GM21529 (cell line): ENCODE results near the gene CCDC12.
A peak's percentile ranks its signal among the peaks of the same experiment; 100 is the strongest.

Experiments
- ATAC-seq: cut with Tn5 transposase; IDR thresholded peaks from one replicate; pipeline ENCODE4 v1.9.1; 2021; ENCODE audit not compliant: unreplicated experiment

CCDC12 gene

DNA sequence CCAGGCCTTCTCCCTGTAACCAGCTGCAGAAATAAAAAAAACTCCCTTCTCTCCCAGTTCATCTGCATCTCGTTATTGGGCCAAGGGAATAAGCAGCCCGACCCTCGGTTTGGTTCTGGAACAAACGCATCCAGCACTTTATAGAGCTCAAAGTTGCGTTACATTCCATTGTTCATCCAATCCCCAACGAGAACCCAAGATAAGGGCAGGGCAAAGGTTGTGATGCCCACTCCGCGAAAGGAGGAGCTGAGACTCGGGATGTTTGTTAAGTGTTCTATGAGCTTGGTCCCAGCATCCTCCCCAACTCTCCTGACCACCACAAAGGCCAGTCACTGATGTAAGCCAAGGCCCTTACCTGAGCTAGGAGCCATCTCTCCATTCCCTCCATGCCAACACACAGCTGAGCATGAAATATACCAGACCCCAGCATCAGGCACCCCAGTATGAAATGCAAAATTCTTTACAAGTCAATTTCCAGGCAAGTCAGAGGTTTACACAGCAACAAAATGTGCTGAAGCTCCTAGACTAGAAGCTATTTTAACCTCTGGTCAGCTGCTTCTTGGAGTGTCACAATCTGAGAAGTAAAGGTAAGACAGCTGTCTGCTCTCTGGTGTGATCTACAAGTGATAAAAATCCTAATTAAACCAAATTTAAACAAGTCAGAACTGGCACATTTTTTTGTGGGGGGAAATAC is 17.9 kb downstream of the CCDC12 start:
- ATAC-seq, result no peak

DNA sequence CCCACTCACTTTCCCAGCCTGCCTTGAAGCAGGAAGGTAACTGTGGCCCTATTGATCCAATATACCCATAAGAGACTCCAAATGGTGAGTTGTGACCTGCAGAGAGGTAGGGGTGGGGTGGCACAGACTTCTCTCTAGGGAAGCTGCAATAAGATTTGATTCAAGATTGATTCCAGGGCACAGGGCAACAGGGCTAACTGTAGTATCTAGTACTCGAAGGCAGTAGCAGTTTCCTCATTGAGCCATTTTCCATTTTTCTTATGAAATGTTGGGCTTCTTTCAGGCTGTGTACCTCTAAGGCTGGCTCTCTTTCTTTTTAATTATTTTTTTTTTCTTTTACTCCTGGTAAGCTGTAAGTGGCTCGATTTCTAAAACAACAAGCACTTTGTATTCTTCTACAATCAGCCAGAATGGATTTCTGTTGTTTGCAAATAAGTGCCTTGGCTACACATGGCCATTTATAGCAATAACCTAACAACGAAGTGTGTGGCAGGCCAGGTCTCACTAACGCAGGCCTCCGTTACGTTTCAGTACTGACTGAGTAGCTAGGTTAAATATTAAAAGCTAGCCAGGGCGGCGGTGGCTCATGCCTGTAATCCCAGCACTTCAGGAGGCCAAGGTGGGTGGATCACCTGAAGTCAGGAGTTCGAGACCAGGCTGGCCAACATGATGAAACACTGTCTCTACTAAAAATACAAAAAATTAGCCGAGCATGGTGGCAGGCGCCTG is 19.3 kb downstream of the CCDC12 start:
- no peak for ATAC-seq

DNA sequence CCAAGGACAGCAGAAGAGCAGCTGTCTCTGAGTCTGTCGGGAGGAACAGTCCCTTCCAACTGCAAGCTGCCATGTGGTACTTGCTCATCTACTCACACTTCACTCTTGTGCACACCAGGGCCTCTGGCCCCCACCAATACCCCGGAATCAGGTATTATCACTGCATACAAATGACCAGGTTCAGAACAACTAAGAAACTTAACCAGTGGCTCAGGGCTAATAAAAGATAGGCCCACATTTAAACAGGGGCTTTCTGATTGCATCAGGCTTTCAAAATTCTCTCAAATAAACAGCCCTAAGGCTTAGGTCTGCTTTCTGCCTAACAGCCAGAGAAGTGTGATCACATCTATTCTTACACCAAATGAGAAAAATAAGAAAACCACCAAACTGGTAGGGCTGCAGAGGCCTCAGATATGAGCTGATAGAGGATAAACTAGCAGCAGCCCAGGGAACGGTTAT is 20.7 kb downstream of the CCDC12 start:
- ATAC-seq, result no peak

DNA sequence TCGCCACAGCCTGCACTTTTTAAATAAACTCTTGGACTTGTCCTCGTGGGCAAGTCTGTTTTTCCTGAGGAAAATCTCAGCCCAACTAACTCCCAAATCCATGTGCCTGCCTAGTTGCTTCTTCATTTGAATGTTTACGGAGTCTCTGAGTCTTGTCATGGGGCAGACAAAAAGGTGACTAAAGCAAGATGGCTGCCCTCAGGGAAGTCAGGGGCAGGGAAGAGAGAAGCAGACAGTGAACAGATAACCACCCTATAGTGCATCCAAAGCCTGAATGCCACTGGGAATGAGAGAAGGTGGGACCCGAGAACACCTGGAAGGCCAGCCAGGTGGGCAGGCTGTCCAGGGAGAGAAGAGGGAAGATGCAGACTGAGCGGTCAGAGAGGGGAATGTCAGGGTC is 21.4 kb downstream of the CCDC12 start:
- ATAC-seq, result no peak

DNA sequence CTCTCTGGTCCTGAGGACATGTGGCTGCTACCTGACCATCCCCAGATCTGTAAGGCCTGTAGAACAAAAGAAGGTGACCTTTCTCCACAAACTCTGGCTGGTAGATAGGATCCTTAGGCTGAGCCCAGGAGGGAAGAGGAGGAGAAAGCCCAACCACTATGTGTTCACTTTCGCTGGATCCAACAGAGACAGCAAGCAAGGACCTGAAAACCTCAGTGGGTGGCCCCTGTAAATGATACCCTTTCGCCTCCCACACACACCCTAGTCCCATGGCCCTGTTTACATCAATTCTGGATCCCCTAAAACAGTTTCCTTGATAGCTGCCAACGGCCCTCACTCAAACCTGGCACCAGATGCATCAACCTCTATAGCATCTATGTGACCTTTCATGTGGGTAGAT is 22.4 kb downstream of the CCDC12 start:
- ATAC-seq, result no peak

DNA sequence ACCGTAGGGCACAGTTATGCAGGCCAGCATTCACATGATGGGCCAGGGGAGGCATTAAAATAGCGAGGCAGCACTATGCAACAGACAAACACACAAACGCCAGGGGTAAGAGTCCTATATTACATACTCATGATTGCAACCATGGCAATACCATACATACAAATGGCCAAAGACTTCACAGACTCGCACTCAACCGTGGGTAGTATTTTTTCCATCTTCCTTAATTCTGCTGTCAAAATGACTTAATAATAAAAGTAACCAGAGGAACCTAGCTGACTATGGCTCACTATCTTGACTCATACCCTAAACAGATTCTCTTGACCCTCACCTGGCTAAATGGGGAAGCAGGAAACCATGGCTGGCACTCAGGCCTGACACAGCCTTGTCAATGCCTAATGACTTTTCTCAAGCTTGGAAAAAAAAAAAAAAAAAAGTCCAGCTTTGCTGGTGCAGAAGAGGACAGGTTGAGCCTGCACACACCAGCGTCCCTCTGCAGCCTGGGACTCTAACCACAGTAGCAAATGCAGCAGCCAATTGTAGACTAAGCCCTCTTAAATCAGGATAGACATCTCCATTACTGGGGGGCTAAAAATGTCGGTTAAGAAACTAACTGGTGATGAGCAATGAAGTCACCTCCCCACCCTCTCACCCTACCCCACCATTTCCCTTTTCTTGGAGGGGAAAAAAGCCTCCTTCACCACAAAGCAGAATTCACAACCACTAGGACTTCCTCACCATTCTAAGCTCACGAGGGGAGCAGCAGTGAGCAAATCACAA is 23.1 kb downstream of the CCDC12 start:
- ATAC-seq, result no peak

DNA sequence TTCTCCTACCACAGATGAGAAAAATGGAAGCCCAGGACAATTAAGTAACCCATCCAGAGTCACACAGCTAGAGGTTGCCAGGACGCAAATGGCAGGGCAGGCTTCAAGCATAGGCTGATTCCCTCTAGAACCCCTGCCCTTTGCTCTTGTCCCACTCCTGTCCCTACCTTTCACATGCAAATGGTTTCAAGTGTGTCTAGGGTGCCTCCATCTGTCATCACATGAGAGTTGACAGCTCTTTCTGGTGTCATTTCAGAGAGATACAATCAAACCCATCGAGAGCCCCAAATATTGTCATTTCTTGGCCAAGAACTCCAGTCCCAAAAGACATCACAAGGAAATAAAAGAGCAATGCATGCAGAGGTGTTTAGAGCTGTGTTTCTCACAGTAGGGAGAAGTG is 23.7 kb downstream of the CCDC12 start:
- ATAC-seq, result no peak

DNA sequence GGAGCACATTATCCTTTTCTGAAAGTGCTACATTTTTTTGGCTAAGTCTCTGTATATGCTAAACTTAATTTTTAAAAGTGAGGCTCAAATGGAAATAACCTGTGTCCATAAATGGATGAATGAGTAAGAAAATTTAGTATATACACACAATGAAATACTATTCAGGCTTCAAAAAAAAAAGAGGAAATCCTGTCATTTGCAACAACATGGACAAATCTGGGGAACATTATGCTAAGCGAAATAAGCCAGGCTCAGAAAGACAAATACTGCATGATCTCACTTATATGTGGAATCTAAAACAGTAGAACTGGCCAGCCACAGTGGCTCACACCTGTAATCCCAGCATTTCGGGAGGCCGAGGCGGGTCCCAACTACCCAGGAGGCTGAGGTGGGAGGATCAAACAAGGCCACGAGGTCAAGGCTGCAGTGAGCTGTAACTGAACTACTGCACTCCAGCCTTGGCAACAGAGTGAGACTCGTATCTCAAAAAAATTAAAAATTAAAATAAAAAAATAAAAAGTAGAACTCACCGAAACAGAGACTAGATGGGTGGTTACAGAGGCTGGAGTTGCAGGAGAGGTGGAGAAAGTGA is 25.8 kb downstream of the CCDC12 start:
- no peak for ATAC-seq

DNA sequence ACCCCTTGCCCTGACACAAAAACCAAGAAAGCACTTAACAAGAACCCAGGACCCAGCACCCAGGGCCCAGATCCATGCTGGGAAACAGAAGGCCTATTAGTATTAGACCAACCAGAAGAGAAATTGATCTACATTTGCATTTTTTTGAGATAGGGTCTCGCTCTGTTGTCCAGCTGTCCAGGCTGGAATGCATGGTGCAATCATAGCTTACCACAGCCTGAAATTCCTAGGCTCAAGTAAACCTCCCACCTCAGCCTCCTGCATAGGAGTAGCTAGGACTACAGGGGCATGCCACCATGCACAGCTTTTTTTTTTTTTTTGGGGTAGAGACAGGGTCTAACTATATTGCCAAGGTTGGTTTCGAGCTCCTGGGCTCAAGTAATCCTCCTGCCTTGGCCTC is 26.4 kb downstream of the CCDC12 start:
- ATAC-seq, result no peak

DNA sequence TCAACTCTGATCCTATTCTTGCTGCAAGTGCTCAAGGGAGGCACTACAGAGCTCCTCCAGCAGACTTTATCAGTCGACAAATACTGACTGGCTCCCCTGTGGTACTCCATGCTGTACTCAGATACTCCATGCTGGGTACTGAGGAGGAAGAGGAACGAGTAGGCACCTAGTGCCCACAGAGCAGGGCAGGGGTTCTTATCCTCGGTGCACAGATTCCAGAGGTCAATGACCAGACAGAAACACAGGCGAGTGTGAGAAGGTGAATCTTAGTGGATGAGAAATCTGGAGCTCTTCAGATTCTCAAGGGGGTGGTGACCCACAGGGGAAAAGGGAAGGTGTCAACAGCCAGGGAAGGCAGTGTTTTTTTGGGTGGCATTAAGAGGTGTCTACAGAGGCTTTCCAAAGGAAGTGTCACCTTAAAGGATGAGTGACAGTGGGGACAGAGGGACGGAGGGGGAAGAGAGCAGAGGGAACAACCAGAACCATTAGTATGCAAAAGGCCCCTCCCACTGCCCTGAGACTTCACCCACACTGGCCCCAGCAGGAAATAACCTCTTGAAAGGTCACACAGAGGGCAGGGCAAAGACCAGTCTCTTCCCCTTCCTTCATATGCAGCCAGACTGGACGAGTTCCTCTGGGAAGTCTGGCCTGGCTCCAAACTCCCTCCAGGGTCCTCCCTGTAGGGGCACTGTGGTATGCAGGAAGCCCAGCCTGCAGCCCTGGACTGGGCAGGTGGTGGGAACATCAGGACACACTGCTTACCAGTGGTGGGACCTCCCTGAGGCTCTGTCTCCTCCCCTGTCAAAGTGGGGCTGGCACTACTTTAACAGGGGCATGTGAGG is 27.5 kb downstream of the CCDC12 start:
- peak; percentile 55 for ATAC-seq

DNA sequence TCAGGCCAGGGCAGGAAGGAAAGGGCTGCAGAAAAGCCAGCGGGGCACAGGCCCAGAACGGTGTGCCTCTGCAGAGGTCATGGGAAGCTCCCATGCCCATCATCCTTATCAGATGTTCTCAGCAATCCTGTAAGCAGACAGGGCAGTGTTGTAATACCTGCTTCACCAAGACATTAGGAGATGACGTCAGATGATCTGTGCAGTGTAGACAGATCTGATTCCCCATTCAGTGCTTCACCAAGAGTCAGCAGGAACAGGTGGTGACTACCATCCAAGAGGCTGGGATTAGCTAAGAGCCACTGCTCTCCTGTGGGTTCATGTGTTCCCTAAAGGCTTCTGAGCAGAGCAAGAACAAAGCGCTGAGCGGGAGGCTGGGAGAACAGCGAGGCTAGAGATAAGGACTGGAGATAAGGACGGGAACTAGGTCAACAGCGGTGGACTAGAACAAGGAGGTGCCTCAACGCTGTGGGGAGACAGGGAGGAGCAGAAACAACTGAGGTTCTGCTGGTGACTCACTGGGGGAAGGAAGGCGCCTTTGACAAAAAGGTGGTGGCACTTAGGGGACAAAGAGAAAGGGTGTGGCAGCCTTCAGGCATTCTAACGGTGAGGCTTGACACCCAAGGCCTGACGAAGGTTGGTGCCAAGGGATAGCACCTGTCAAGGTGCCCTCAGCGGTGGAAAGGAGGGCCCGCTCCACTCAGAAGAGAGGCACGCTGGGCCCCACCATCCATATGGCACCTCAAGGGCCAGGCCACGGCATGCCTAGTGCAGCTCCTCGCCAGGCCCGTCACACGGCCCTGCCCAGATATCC is 28.4 kb downstream of the CCDC12 start:
- ATAC-seq, result no peak

DNA sequence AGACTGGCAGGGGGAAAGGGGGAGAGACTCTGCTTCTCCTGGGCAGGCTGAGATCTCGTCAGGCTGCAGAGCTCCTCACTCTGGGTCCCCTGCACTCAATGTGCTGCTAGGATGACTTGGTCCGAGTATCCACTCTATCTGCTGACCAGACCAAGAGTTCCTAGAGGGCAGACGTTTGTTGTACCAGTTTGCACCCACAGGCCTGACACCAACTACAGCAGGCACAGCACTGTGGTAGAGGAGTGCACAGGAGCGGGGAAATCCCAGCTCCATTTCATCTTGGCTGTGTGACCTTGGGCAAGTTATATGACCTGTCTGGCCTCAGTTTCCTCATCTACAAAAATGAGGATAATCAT is 29.0 kb downstream of the CCDC12 start:
- no peak for ATAC-seq

DNA sequence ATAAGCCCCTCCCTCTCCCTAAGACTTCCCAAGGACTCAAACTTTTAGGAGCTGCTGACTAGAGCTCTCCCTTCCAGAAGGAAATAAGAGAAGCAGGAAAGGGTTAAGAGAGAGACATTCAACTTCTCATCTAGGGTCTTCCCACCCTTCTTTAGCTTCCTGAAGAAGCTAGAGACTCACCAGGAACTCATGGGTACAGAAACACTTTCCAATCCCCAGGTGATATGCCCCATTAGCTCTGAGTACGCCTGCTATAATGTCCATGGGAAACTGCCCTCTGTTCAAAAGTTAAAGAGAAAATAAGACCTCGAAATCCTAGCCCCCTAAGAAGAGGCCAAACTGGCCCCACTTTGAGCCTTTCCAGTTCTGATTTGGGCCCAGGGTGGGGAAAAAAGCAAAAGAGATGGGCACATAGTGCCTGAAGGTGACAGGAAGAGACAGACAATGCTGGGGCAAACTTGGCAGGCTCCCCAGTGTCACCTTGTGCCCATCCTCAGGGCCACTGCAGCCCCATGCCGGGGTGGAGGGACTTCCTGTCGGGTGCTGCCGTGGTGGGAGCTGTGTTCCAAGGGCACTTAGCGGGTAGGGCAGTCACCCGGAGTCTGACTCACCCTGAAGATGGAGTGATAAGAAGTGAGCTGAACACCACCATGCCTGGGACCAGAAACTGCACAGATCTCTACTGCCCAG is 29.5 kb downstream of the CCDC12 start:
- no peak for ATAC-seq

DNA sequence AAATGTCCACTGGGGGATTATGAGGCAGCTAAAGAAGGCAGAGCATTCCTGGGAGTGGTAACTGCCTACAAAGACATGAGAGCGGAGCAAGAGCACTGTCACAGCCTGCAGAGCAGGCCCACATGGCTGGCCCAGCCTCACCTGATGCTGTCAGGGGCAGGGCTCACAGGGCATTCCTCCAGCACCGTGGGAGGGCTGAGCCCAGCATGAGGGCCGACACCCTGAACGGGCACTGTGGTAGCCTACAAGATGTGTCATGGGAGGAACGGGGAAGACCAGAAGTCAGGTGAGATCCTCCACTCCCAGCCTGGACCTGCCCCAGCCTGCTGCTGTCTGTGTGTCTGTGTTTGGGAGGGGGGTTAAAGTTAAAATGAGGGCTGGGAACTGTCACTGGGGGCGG is 30.1 kb downstream of the CCDC12 start:
- no peak for ATAC-seq

DNA sequence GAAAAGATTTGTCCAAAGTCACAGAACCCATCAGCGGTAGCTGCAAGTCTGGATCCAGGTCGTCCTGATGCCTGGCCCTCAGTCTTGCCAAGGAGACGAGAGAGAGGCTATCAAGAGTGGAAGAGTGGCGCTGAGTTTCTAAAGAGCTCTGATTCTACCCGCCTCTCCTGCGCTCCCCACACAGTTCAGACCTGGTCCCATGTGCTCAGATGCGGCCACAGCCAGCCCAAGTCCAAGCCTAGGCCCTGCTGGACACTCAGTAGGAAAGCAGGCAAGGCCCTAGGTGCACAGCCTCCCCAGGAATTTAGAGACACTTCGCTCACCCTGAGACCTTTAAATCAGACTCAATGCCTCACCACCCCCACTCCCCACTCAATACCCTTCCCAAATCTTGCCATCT is 32.4 kb downstream of the CCDC12 start:
- ATAC-seq, result no peak

DNA sequence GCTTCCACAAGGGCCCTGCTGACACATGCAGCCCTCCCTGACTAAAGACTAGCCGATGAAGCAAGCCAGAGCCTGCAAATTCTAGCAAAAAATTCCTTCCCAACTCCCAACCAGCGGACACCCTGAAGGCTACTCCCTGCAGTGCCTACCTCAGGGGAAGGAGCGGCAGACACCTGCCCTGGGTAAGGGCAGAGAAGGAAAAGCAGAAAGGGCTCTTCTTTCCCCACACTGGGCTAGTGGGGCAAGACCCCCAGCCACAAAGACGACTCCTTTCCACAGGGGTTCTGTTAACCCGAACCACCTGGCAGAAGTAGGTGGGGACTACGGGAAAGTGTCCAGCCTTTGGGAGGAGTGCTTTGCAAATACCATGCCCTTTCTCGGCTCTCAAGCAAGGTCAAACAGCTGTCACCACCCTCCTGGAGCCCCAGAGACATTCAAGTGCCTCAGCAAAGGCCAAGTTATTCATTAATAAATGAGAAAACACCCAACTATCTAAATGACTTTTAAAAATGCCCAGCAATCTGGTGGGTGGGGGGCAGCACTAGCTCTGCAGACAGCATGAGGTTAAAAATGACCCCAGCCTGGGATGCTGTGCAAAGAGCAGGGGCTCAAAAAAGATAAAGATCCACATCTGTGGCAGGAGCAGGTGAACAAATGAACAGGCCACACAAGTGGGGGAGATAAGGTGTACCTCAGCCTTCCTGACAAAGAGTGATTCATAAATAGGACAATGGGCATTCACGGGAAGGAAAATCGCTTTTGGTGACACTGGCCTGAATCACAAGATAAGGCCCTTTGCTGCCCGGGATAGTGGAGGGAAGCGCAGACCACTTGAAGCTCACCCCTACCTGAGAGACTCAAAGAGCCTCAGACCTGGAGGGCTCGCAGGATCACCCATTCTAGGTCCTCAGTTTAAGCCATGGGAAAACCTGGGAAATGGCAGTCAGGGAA is 33.0 kb downstream of the CCDC12 start:
- no peak for ATAC-seq

DNA sequence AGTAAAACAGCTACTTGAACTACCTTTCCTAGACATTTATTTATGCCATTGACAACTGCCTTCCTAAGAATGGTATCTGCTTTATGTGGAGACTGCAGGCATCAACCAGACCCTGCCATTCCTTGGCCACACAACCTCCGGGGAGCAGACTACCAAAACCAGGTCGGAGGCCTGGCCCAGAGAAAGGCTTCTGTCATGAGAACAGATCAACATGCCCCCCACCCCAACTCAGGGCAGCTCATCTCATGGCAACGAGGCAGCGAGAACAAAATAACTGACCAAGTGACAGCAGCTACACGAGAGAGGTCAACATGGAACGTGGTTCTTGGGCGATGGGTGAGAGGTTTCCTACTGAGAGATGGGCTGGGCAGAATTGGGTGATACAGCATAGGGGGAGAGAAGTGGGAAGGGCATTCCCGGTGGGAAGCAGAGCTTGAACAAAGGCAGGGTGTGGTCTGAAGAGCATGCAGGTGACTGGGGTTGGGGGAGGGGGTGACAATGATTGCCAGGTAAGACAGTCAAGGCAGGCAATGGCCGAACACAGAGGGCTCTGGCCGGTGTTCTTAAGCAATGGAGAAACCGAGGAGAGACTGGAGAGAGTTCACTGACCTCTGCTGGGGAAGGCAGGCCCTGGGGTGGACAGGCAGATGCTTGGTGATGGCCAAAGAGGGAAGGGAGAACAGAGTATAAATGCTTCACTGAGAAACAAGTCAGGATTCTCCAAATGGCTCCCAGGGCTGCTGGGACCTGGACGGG is 33.9 kb downstream of the CCDC12 start:
- ATAC-seq, result no peak
